Adrenal gland (tissue), 19 donors: ENCODE results near the gene LBX1. TPM values are rescaled to one million over a fixed set of nuclear protein-coding genes. Genes with fewer than 3 reads are reported as not detected.

ENCODE experiments used
- DNase-seq, 7 donors: peaks; one replicate each; pipeline ENCODE4 v3.0.0-alpha.2; 2019 to 2020
- H3K27ac ChIP-seq, 5 donors: fragments of 200-600 bp; sonication (generic) in 4 of 5; 1 replicate in 3 of 5; 2 replicates in 2 of 5; pipeline versions ENCODE4 v1.5.1 to v1.8.0; 2016 to 2020; ENCODE audit warnings: mild to moderate bottlenecking in 1 of 5
- H3K27me3 ChIP-seq: fragments of 200-600 bp; 2 replicates; pipeline ENCODE4 v1.8.0; 2021
- H3K36me3 ChIP-seq, 2 donors: fragments of 200-600 bp; replicated peaks in 1 of 2; 1 replicate in 1 of 2; 2 replicates in 1 of 2; pipeline versions ENCODE4 v1.5.1 to v1.8.0; 2018 to 2022
- H3K4me1 ChIP-seq, 2 donors: fragments of 200-600 bp; replicated peaks in 1 of 2; 1 replicate in 1 of 2; 2 replicates in 1 of 2; pipeline versions ENCODE4 v1.5.1 to v1.8.0; 2018 to 2021
- H3K4me3 ChIP-seq, 4 donors: fragments of 200-600 bp; sonication (generic) in 3 of 4; one replicate each; pipeline ENCODE4 v1.5.1; 2016 to 2018
- H3K9me3 ChIP-seq, 3 donors: fragments of 200-600 bp; sonication (generic) in 1 of 3; replicated peaks in 1 of 3; 1 replicate in 2 of 3; 2 replicates in 1 of 3; pipeline versions ENCODE4 v1.5.1 to v1.8.0; 2016 to 2021
- CTCF ChIP-seq, 6 experiments: fragments of 450-650 bp in 4 of 6; fragments of 200-600 bp in 2 of 6; sonication (generic) in 1 of 6; IDR thresholded peaks; 1 replicate in 5 of 6; 2 replicates in 1 of 6; pipeline versions ENCODE4 v1.5.1 to v1.8.0; 2016 to 2021; ENCODE audit warnings: antibody characterized with exemption in 6 of 6, mild to moderate bottlenecking in 2 of 6, moderate library complexity in 1 of 6
- POLR2A ChIP-seq, 2 donors: fragments of 450-650 bp; IDR thresholded peaks; one replicate each; pipeline ENCODE4 v1.6.1; 2017; ENCODE audit warnings: antibody characterized with exemption in 2 of 2, mild to moderate bottlenecking in 2 of 2, moderate library complexity in 1 of 2
- WGBS, 4 donors: extraction: QIAGEN DNeasy Blood & Tissue Kit in 2 of 4; methylation state at CpG; one replicate each; pipeline versions ENCODE4 v1.1.5 to v1.1.7; 2013 to 2017; 5-methylcytosine and 5-hydroxymethylcytosine counted together
- intact Hi-C, 2 donors: fragments of 100-400 bp; cut with DNase I; formaldehyde crosslinking; loops; one replicate each; pipeline versions ENCODE4 v1.14.1 to v1.15.0; 2022 to 2023
- long read RNA-seq, 10 donors: library from polyadenylated mRNA in 3 of 10; unstranded in 2 of 10; stranded (forward) in 1 of 10; transcript quantifications; one replicate each; pipeline ENCODE4 v2.0.0 and lab custom pipeline, GENCODE V29; 2021 to 2026
- polyA plus RNA-seq, 3 donors: library from polyadenylated mRNA; stranded (reverse); fragments of 200-250 nt in 2 of 3; fragments of 350-450 nt in 1 of 3; fragmentation: Illumina TruSeq in 1 of 3; extraction: RNeasy Lipid Tissue Mini Kit (QIAGEN cat#74804) in 1 of 3; gene quantifications; one replicate each; pipeline ENCODE4 v1.2.3, GENCODE V29; 2013 to 2014
- total RNA-seq, 9 donors: library from RNA; depleted of rRNA in 4 of 9; stranded (reverse); fragments of >200 nt in 4 of 9; fragments of 120-200 nt in 1 of 9; fragmentation: NEBNext Ultra II Directional in 1 of 9; extraction: Animal tissue kit (Norgen Biotek cat#: 25700) in 1 of 9; gene quantifications; one replicate each; pipeline versions ENCODE4 v1.1.0 to v1.2.4, GENCODE V29; 2013 to 2023
- donor health status: healthy with polysubstance abuse.
- donor health status: Bipolar disorder and iron deficiency.
- donor health status: DM: yes; HTN: yes; CAD: no.
- donor health status: DM: no; HTN: no; CAD: no.
- donor health status: DM: no; HTN: no; CAD: no.
- donor health status: DM: yes; HTN: yes; CAD: no.

LBX1 gene
- total RNA-seq, result under 1 TPM in 1 of 9 donors, not detected in 8; 0.14 TPM
- not detected for polyA plus RNA-seq
- long read RNA-seq, donor 1, result 0 reads
- long read RNA-seq, donor 2, result 0 reads
- long read RNA-seq, donor 3, result 0 reads
- long read RNA-seq, donor 4, result 0 reads
- long read RNA-seq, donor 5, result 0 reads
- long read RNA-seq, donor 6, result 0 reads
- long read RNA-seq, donor 7, result 0 reads
- long read RNA-seq, donor 8, result 0 reads
- long read RNA-seq, donor 9, result 0 reads
- long read RNA-seq, donor 10, result 0 reads

GRCh38 chr10:101229266-101230182 lies at the start of gene LBX1:
TSS of gene LBX1 (minus strand) at chr10:101229463. CDS start at chr10:101228815, 648 bp downstream.
- intact Hi-C loops, result no loop called here
- DNase-seq, result no peak
- TF ChIP-seq POLR2A (IDR thresholded peaks at IDR 0.05) (no peak), CTCF (IDR thresholded peaks at IDR 0.05) (no peak)
- Histone ChIP-seq H3K36me3 (no peaks in the 10 kb centered on the region), H3K4me1 (peaks cover 32 to 38% of the 10 kb centered on the region in 2 donors), H3K4me3 (peak within 1 kb of the TSS in 1 of 4 donors; percentile 37), H3K9me3 (no peaks in the 10 kb centered on the region), H3K27ac (no peak within 1 kb of the TSS), H3K27me3 (peaks cover 100% of the 10 kb centered on the region)
- WGBS, 4 donors, result 2 to 3% (median 3%) methylated on average over 24 to 63 of the region's 63 CpGs

- DNase-seq, result no peak
- intact Hi-C loops, result no loop called here
- Histone ChIP-seq H3K36me3 (no peaks in the 10 kb centered on the region), H3K27ac (no peak overlapping the region), H3K4me1 (no peaks in the 10 kb centered on the region), H3K27me3 (peaks cover 4% of the 10 kb centered on the region), H3K4me3 (no peak overlapping the region), H3K9me3 (no peaks in the 10 kb centered on the region)
- 89 to 98% (median 94%) methylated on average over 4 of the region's 4 CpGs for WGBS, 4 donors
- TF ChIP-seq POLR2A (IDR thresholded peaks at IDR 0.05) (no peak), CTCF (IDR thresholded peaks at IDR 0.05) (no peak)
These were observed 44.5 kb upstream of the LBX1 start for GRCh38 chr10:101273741-101274140.

GRCh38 chr10:101273330-101273729 lies 44.1 kb upstream of the LBX1 start:
- Histone ChIP-seq H3K27me3 (peaks cover 6% of the 10 kb centered on the region), H3K4me3 (no peak overlapping the region), H3K36me3 (no peaks in the 10 kb centered on the region), H3K27ac (no peak overlapping the region), H3K9me3 (no peaks in the 10 kb centered on the region), H3K4me1 (no peaks in the 10 kb centered on the region)
- no peak for TF ChIP-seq POLR2A (IDR thresholded peaks at IDR 0.05)
- no peak for TF ChIP-seq CTCF (IDR thresholded peaks at IDR 0.05)
- DNase-seq, result no peak
- intact Hi-C loops, result no loop called here
- 85 to 88% (median 86%) methylated on average over 10 of the region's 10 CpGs for WGBS, 4 donors

GRCh38 chr10:101272229-101272868 lies 43.1 kb upstream of the LBX1 start:
- WGBS, 4 donors, result 27 to 40% (median 34%) methylated on average over 13 of the region's 13 CpGs
- H3K4me3 ChIP-seq, result no peak overlapping the region
- H3K36me3 ChIP-seq, result no peaks in the 10 kb centered on the region
- peak; percentile 69 to 83 (median 74) for TF ChIP-seq CTCF (IDR thresholded peaks at IDR 0.05)
- TF ChIP-seq POLR2A (IDR thresholded peaks at IDR 0.05), result no peak
- peaks cover 6% of the 10 kb centered on the region for H3K27me3 ChIP-seq
- intact Hi-C loops, result no loop called here
- DNase-seq, result peak; percentile 71 to 88 (median 74)
- H3K4me1 ChIP-seq, result no peaks in the 10 kb centered on the region
- H3K27ac ChIP-seq, result no peak overlapping the region
- H3K9me3 ChIP-seq, result no peaks in the 10 kb centered on the region
